HL-60 (cell line): ENCODE measurements around the gene AASS.
"Not testable (repeated sequence)": the region's sequence is repeated elsewhere in the genome, so short reads cannot be mapped to it uniquely, and the experiment has no call there.

Source experiments
- CTCF ChIP-seq: IDR thresholded peaks from one replicate; pipeline ENCODE4 v1.5.1; 2011; ENCODE audit warnings: low read length, control low read depth, inconsistent platforms; ENCODE audit not compliant: insufficient read depth
- REST ChIP-seq: IDR thresholded peaks from 2 replicates; pipeline ENCODE4 v1.6.1; 2012; ENCODE audit warnings: low read depth; ENCODE audit not compliant: insufficient replicate concordance

- not testable (repeated sequence) for TF ChIP-seq CTCF, REST
Measured at GRCh38 chr7:122172144-122172543, 28.1 kb upstream of the AASS start.
